GM12892 (cell line): ENCODE data around the gene NECTIN3.

Experiments used
- POLR2A ChIP-seq: IDR thresholded peaks from 2 replicates; pipeline ENCODE4 v1.6.1; 2011; ENCODE audit warnings: low read depth, low read length, control low read depth
- POLR2AphosphoS5 ChIP-seq: IDR thresholded peaks from 2 replicates; pipeline ENCODE4 v1.6.1; 2011; ENCODE audit warnings: low read depth, low read length, control low read depth

- TF ChIP-seq POLR2AphosphoS5 (no peak), POLR2A (no peak)
Measured at GRCh38 chr3:111156517-111156916, 84.9 kb downstream of the NECTIN3 start.
